Neuronal stem cell (in vitro differentiated cells): ENCODE measurements around the gene XXYLT1.
"Not testable (repeated sequence)": the region's sequence is repeated elsewhere in the genome, so short reads cannot be mapped to it uniquely, and the experiment has no call there.

Source experiments
- DNase-seq: peaks from one replicate; pipeline ENCODE4 v3.0.0-alpha.2; 2013; ENCODE audit warnings: low spot score
- H2AFZ ChIP-seq: one replicate; pipeline ENCODE4 v1.6.1; 2013; ENCODE audit warnings: mild to moderate bottlenecking, low read length, inconsistent platforms
- H2AK5ac ChIP-seq: 2 replicates; pipeline ENCODE4 v1.6.1; 2013; ENCODE audit warnings: low read depth, mild to moderate bottlenecking, inconsistent platforms, low read length, moderate library complexity, mixed read lengths
- H2BK120ac ChIP-seq: 2 replicates; pipeline ENCODE4 v1.6.1; 2013; ENCODE audit warnings: low read depth, mild to moderate bottlenecking, inconsistent platforms, low read length, moderate library complexity, mixed read lengths
- H2BK12ac ChIP-seq: one replicate; pipeline ENCODE4 v1.6.1; 2013; ENCODE audit warnings: low read length, inconsistent platforms
- H2BK15ac ChIP-seq: 2 replicates; pipeline ENCODE4 v1.6.1; 2013; ENCODE audit warnings: mild to moderate bottlenecking, low read length, inconsistent platforms, mixed read lengths
- H2BK5ac ChIP-seq: one replicate; pipeline ENCODE4 v1.6.1; 2013; ENCODE audit warnings: inconsistent platforms, mild to moderate bottlenecking, low read length, moderate library complexity
- H3K14ac ChIP-seq: one replicate; pipeline ENCODE4 v1.6.1; 2013; ENCODE audit warnings: low read length, inconsistent platforms
- H3K18ac ChIP-seq: 2 replicates; pipeline ENCODE4 v1.6.1; 2013; ENCODE audit warnings: low read length, inconsistent platforms
- H3K23ac ChIP-seq: 2 replicates; pipeline ENCODE4 v1.6.1; 2013; ENCODE audit warnings: low read depth, mild to moderate bottlenecking, mixed read lengths, low read length, inconsistent platforms; ENCODE audit not compliant: poor library complexity
- H3K27ac ChIP-seq: replicated peaks from 3 replicates; pipeline ENCODE4 v1.5.1; 2013; ENCODE audit warnings: low read length, inconsistent platforms
- H3K27me3 ChIP-seq, 3 experiments: 2 replicates each; pipeline ENCODE4 v1.6.1; 2013; ENCODE audit warnings: low read length in 3 of 3, mild to moderate bottlenecking in 2 of 3, inconsistent platforms in 1 of 3, low read depth in 1 of 3, mixed read lengths in 1 of 3, moderate library complexity in 1 of 3; ENCODE audit not compliant: control insufficient read depth in 3 of 3, insufficient read depth in 3 of 3
- H3K36me3 ChIP-seq, 2 donors: replicated peaks in 1 of 2; 2 replicates each; pipeline ENCODE4 v1.6.1; 2013; ENCODE audit warnings: low read length in 2 of 2; ENCODE audit not compliant: control insufficient read depth in 2 of 2, insufficient read depth in 2 of 2
- H3K4ac ChIP-seq: 2 replicates; pipeline ENCODE4 v1.6.1; 2013; ENCODE audit warnings: inconsistent platforms, mild to moderate bottlenecking, low read length, moderate library complexity
- H3K4me1 ChIP-seq, 2 donors: 1 replicate in 1 of 2; 2 replicates in 1 of 2; pipeline ENCODE4 v1.6.1; 2013; ENCODE audit warnings: low read length in 2 of 2, low read depth in 1 of 2; ENCODE audit not compliant: control insufficient read depth in 2 of 2, insufficient read depth in 1 of 2
- H3K4me2 ChIP-seq: one replicate; pipeline ENCODE4 v1.6.1; 2013; ENCODE audit warnings: mild to moderate bottlenecking, low read length, inconsistent platforms; ENCODE audit not compliant: insufficient read depth, poor library complexity, severe bottlenecking
- H3K4me3 ChIP-seq, 2 donors: 2 replicates each; pipeline ENCODE4 v1.5.1; 2013; ENCODE audit warnings: low read length in 2 of 2, mild to moderate bottlenecking in 2 of 2, inconsistent platforms in 1 of 2, moderate library complexity in 1 of 2
- H3K79me1 ChIP-seq: one replicate; pipeline ENCODE4 v1.6.1; 2013; ENCODE audit warnings: low read depth, mild to moderate bottlenecking, inconsistent platforms, low read length, moderate library complexity
- H3K9ac ChIP-seq: one replicate; pipeline ENCODE4 v1.6.1; 2013; ENCODE audit warnings: mild to moderate bottlenecking, low read depth, low read length, inconsistent platforms; ENCODE audit not compliant: poor library complexity
- H3K9me3 ChIP-seq, 2 donors: replicated peaks in 1 of 2; 2 replicates each; pipeline versions ENCODE3 to v1.6.1; 2013; ENCODE audit warnings: low read length in 2 of 2, mild to moderate bottlenecking in 2 of 2, inconsistent platforms in 1 of 2, low read depth in 1 of 2, mixed read lengths in 1 of 2, moderate library complexity in 1 of 2; ENCODE audit not compliant: control insufficient read depth in 2 of 2, insufficient read depth in 1 of 2
- H4K8ac ChIP-seq: one replicate; pipeline ENCODE4 v1.6.1; 2013; ENCODE audit warnings: low read depth, mild to moderate bottlenecking, inconsistent platforms, low read length, moderate library complexity
- H4K91ac ChIP-seq: one replicate; pipeline ENCODE4 v1.6.1; 2013; ENCODE audit warnings: low read length, low read depth, mild to moderate bottlenecking, inconsistent platforms; ENCODE audit not compliant: poor library complexity
- WGBS, 2 donors: extraction: QIAGEN DNeasy Blood & Tissue Kit; methylation state at CpG; one replicate each; pipeline ENCODE4 v1.1.7; 2013; ENCODE audit warnings: missing lambda C conversion rate in 2 of 2, mixed read lengths in 1 of 2; ENCODE audit not compliant: insufficient read length in 2 of 2, insufficient replicate concordance in 1 of 2; ENCODE audit errors: extremely low coverage in 2 of 2; 5-methylcytosine and 5-hydroxymethylcytosine counted together

The XXYLT1 gene

DNA sequence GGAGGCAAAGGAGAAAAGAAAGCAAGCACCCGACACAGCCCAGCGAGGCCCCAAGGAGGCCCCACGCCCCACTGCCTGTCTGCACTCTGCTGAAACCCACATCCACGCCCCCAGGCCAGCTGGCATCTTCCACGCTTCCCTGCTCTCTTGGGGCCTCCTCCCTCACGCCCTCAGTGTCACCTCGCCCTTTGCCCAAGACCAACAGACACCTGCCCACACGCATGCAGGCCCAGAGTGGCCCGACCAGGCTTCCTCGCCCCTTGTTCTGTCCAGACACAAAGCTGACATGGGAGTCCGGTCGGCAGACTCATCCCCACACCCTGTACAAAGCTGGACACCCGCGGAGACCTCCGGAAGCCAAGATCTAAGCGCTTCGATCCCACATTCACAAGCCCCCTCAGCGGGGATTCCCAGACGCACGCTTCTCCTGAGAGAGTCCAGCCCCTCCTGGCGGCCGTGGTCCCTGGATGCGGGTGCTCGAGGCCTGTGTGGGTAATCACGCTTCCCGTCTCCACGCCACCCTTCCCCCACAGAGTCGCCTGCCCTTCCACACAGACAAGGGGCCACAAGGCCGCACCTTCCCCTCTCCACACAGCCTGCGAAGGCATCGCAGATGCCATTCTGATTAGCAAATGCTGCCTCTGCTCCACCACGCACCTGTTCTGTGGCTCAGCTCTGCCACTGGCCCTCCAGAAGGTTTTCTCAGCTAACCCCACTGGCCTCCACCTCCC lies 176.6 kb downstream of the XXYLT1 start:
- no CpG with 5 or more reads among the region's 32 CpGs for WGBS, 2 donors

DNA sequence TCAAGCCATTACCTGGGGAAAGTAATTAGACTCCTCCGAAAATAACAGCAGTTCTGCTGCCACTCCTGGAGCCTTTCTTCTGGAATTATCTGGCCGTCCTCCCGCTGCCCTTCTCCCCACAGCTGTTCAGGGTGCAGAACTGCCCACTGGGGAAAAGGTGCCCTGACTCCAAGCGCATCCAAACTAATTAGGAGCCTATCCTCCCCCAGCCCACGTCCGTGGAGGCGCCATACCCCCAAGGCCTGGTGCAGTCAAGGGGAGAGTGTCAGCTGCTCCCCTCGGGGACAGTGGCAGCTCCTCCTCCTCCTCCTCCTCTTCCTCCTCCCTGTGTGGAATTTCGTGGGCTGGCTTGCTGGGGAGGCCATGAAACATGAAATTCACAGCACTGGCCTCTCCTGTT lies 177.2 kb downstream of the XXYLT1 start:
- no peak overlapping the region for H3K4me3 ChIP-seq
- H3K18ac ChIP-seq, result peak overlapping the region; percentile 91
- no peak overlapping the region for H3K4me2 ChIP-seq
- H3K27me3 ChIP-seq, result no peaks in the 10 kb centered on the region
- peak overlapping the region; percentile 91 for H2AK5ac ChIP-seq
- no peak overlapping the region for H2BK15ac ChIP-seq
- no peak overlapping the region for H3K4ac ChIP-seq
- peak overlapping the region; percentile 10 for H2BK5ac ChIP-seq
- H3K9ac ChIP-seq, result no peak overlapping the region
- H3K27ac ChIP-seq, result no peak overlapping the region
- no peak for DNase-seq
- no peak overlapping the region for H2BK12ac ChIP-seq
- peak overlapping the region; percentile 89 for H3K14ac ChIP-seq
- peaks cover 9 to 10% of the 10 kb centered on the region in 2 donors for H3K4me1 ChIP-seq
- H3K9me3 ChIP-seq, result peaks cover 0 to 2% of the 10 kb centered on the region in 2 donors
- H3K23ac ChIP-seq, result no peak overlapping the region
- H2BK120ac ChIP-seq, result no peak overlapping the region
- peaks cover 5% of the 10 kb centered on the region for H3K79me1 ChIP-seq
- no peak overlapping the region for H2AFZ ChIP-seq
- no CpG with 5 or more reads among the region's 9 CpGs for WGBS, 2 donors
- peaks cover 0 to 2% of the 10 kb centered on the region in 2 donors for H3K36me3 ChIP-seq
- peak overlapping the region; percentile 43 for H4K8ac ChIP-seq
- no peak overlapping the region for H4K91ac ChIP-seq

More for the DNA sequence above, 176.6 kb downstream of the XXYLT1 start:
- Histone ChIP-seq H2BK5ac (peak overlapping the region; percentile 10), H3K9ac (peak overlapping the region; percentile 15), H2BK120ac (no peak overlapping the region), H3K4me1 (peaks cover 9 to 10% of the 10 kb centered on the region in 2 donors), H2BK12ac (peak overlapping the region; percentile 73), H3K27me3 (no peaks in the 10 kb centered on the region), H4K91ac (no peak overlapping the region), H2BK15ac (no peak overlapping the region), H2AFZ (no peak overlapping the region), H3K23ac (no peak overlapping the region), H3K9me3 (peaks cover 0 to 2% of the 10 kb centered on the region in 2 donors), H3K14ac (peak overlapping the region; percentile 89), H3K36me3 (peaks cover 0 to 2% of the 10 kb centered on the region in 2 donors), H3K27ac (no peak overlapping the region), H3K4ac (peak overlapping the region; percentile 53), H3K18ac (peak overlapping the region; percentile 91), H4K8ac (no peak overlapping the region), H2AK5ac (peak overlapping the region; percentile 91), H3K79me1 (peaks cover 5% of the 10 kb centered on the region), H3K4me3 (no peak overlapping the region), H3K4me2 (no peak overlapping the region)
- no peak for DNase-seq

DNA sequence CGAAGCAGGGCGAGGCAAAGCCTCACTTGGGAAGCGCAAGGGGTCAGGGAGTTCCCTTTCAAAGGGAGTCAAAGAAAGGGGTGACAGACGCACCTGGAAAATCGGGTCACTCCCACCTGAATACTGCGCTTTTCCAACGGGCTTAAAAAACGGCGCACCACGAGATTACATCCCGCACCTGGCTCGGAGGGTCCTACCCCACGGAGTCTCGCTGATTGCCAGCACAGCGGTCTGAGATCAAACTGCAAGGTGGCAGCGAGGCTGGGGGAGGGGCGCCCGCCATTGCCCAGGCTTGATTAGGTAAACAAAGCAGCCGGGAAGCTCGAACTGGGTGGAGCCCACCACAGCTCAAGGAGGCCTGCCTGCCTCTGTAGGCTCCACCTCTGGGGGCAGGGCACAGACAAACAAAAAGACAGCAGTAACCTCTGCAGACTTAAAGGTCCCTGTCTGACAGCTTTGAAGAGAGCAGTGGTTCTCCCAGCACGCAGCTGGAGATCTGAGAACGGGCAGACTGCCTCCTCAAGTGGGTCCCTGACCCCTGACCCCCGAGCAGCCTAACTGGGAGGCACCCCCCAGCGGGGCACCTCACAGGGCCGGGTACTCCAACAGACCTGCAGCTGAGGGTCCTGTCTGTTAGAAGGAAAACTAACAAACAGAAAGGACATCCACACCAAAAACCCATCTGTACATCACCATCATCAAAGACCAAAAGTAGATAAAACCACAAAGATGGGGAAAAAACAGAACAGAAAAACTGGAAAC lies 182.9 kb downstream of the XXYLT1 start:
- not testable (repeated sequence) for H4K8ac ChIP-seq, H3K23ac ChIP-seq, H3K4me3 ChIP-seq, H2BK12ac ChIP-seq, H3K27ac ChIP-seq, H3K4ac ChIP-seq, DNase-seq, H2BK15ac ChIP-seq, H3K36me3 ChIP-seq, H4K91ac ChIP-seq, H3K9ac ChIP-seq, H3K18ac ChIP-seq, H3K27me3 ChIP-seq, H3K9me3 ChIP-seq, H2BK120ac ChIP-seq, H3K14ac ChIP-seq, H3K79me1 ChIP-seq, H2AK5ac ChIP-seq, H2BK5ac ChIP-seq
- Histone ChIP-seq H2AFZ (peak overlapping the region; percentile 48), H3K4me2 (peak overlapping the region; percentile 40), H3K4me1 (peaks cover 18 to 19% of the 10 kb centered on the region in 2 donors)
- no CpG with 5 or more reads among the region's 25 CpGs for WGBS, 2 donors

DNA sequence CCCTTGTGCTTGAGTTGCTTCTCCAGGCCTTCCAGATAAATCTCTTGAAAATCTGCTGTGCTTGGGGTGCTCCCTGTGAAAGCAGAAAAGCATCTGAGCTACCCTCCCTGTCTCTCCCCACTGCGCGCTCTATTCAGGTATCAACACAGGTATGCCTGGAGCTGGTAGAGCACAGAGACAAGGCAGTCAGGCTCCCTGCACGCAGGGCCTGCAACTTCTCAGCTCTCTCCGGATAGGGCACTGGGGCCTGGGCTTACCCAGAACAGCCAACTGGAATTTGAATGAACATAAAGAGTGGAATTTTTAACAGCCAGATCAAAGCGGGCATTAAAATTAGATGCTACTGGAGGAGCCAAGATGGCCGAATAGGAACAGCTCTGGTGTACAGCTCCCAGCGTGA lies 183.6 kb downstream of the XXYLT1 start:
- Histone ChIP-seq H3K4me3 (no peak overlapping the region), H3K23ac (no peak overlapping the region)
- WGBS, 2 donors, result no CpG with 5 or more reads among the region's 7 CpGs

More for the DNA sequence above, 183.6 kb downstream of the XXYLT1 start:
- Histone ChIP-seq H3K4me2 (peak overlapping the region; percentile 40), H3K4me1 (peaks cover 18 to 19% of the 10 kb centered on the region in 2 donors), H3K4ac (no peak overlapping the region), H2BK5ac (peak overlapping the region; percentile 57), H3K9ac (no peak overlapping the region), H4K8ac (no peak overlapping the region), H3K79me1 (peaks cover 1% of the 10 kb centered on the region), H2AFZ (peak overlapping the region; percentile 48), H4K91ac (no peak overlapping the region), H3K27ac (no peak overlapping the region), H2BK15ac (peak overlapping the region; percentile 87), H2BK12ac (peak overlapping the region; percentile 44), H2BK120ac (no peak overlapping the region), H3K36me3 (no peaks in the 10 kb centered on the region), H3K9me3 (no peaks in the 10 kb centered on the region), H3K27me3 (no peaks in the 10 kb centered on the region), H3K18ac (peak overlapping the region; percentile 94), H2AK5ac (peak overlapping the region; percentile 90), H3K14ac (no peak overlapping the region)
- DNase-seq, result no peak
